Activated T-cell treated with anti-CD3 and anti-CD28 coated beads, Interleukin-2, amount 50 U/mL, for 24 hours (primary cell): ENCODE measurements around the gene LMBRD1.

Experiments
- DNase-seq: peaks from one replicate; pipeline ENCODE4 v3.0.0-alpha.2; 2020
- H3K27ac Mint-ChIP-seq: 2 replicates; pipeline ENCODE4 v1.8.0; 2020; ENCODE audit warnings: mild to moderate bottlenecking, mixed read lengths
- H3K27me3 Mint-ChIP-seq: 2 replicates; pipeline ENCODE4 v1.8.0; 2020; ENCODE audit warnings: mixed read lengths
- H3K36me3 Mint-ChIP-seq: 2 replicates; pipeline ENCODE4 v1.8.0; 2020; ENCODE audit warnings: low read depth, mixed read lengths
- H3K4me1 Mint-ChIP-seq: 2 replicates; pipeline ENCODE4 v1.8.0; 2020; ENCODE audit warnings: low read depth, mixed read lengths
- H3K4me3 Mint-ChIP-seq: 2 replicates; pipeline ENCODE4 v1.8.0; 2020; ENCODE audit warnings: mild to moderate bottlenecking, moderate library complexity, mixed read lengths
- H3K9me3 Mint-ChIP-seq: 2 replicates; pipeline ENCODE4 v1.8.0; 2020; ENCODE audit warnings: mixed read lengths

LMBRD1 gene

GRCh38 chr6:69735027-69735426 is 61.8 kb downstream of the LMBRD1 start:
- Mint-ChIP-seq H3K4me1 (no peaks in the 10 kb centered on the region), H3K36me3 (peaks cover 30% of the 10 kb centered on the region), H3K27ac (no peak overlapping the region), H3K4me3 (no peak overlapping the region), H3K9me3 (no peaks in the 10 kb centered on the region), H3K27me3 (no peaks in the 10 kb centered on the region)
- DNase-seq: no peak

- no peaks in the 10 kb centered on the region for H3K9me3 Mint-ChIP-seq
- no peaks in the 10 kb centered on the region for H3K27me3 Mint-ChIP-seq
- no peak overlapping the region for H3K4me3 Mint-ChIP-seq
- H3K27ac Mint-ChIP-seq: no peak overlapping the region
- no peak for DNase-seq
- peaks cover 19% of the 10 kb centered on the region for H3K36me3 Mint-ChIP-seq
- peaks cover 2% of the 10 kb centered on the region for H3K4me1 Mint-ChIP-seq
Measured at GRCh38 chr6:69732640-69733039, 64.2 kb downstream of the LMBRD1 start.

- Mint-ChIP-seq H3K9me3 (no peaks in the 10 kb centered on the region), H3K4me1 (peaks cover 2% of the 10 kb centered on the region), H3K27me3 (no peaks in the 10 kb centered on the region), H3K4me3 (no peak overlapping the region), H3K27ac (no peak overlapping the region), H3K36me3 (peaks cover 18% of the 10 kb centered on the region)
- DNase-seq: no peak
Measured at GRCh38 chr6:69732045-69732444, 64.8 kb downstream of the LMBRD1 start.

GRCh38 chr6:69729870-69730449 is 66.8 kb downstream of the LMBRD1 start:
- H3K4me1 Mint-ChIP-seq: peaks cover 5% of the 10 kb centered on the region
- peaks cover 8% of the 10 kb centered on the region for H3K9me3 Mint-ChIP-seq
- peaks cover 24% of the 10 kb centered on the region for H3K36me3 Mint-ChIP-seq
- no peak for DNase-seq
- H3K27ac Mint-ChIP-seq: no peak overlapping the region
- H3K4me3 Mint-ChIP-seq: no peak overlapping the region
- H3K27me3 Mint-ChIP-seq: no peaks in the 10 kb centered on the region

GRCh38 chr6:69722683-69723082 is 74.1 kb downstream of the LMBRD1 start:
- H3K36me3 Mint-ChIP-seq: peaks cover 67% of the 10 kb centered on the region
- H3K27ac Mint-ChIP-seq: no peak overlapping the region
- no peaks in the 10 kb centered on the region for H3K27me3 Mint-ChIP-seq
- H3K4me1 Mint-ChIP-seq: peaks cover 8% of the 10 kb centered on the region
- no peak for DNase-seq
- H3K4me3 Mint-ChIP-seq: no peak overlapping the region
- H3K9me3 Mint-ChIP-seq: peaks cover 10% of the 10 kb centered on the region

GRCh38 chr6:69719602-69720193 is 77.1 kb downstream of the LMBRD1 start:
- Mint-ChIP-seq H3K27ac (no peak overlapping the region), H3K27me3 (no peaks in the 10 kb centered on the region), H3K4me1 (peaks cover 6% of the 10 kb centered on the region), H3K4me3 (no peak overlapping the region), H3K36me3 (peaks cover 66% of the 10 kb centered on the region), H3K9me3 (peaks cover 2% of the 10 kb centered on the region)
- DNase-seq: no peak

- Mint-ChIP-seq H3K36me3 (peaks cover 49% of the 10 kb centered on the region), H3K27ac (no peak overlapping the region), H3K4me3 (no peak overlapping the region), H3K27me3 (no peaks in the 10 kb centered on the region), H3K4me1 (peaks cover 4% of the 10 kb centered on the region), H3K9me3 (no peaks in the 10 kb centered on the region)
- no peak for DNase-seq
Measured at GRCh38 chr6:69706724-69707123, 90.1 kb downstream of the LMBRD1 start.

GRCh38 chr6:69705954-69706353 is 90.9 kb downstream of the LMBRD1 start:
- H3K4me3 Mint-ChIP-seq: no peak overlapping the region
- no peaks in the 10 kb centered on the region for H3K9me3 Mint-ChIP-seq
- peaks cover 48% of the 10 kb centered on the region for H3K36me3 Mint-ChIP-seq
- no peak for DNase-seq
- no peak overlapping the region for H3K27ac Mint-ChIP-seq
- H3K4me1 Mint-ChIP-seq: peaks cover 1% of the 10 kb centered on the region
- no peaks in the 10 kb centered on the region for H3K27me3 Mint-ChIP-seq

GRCh38 chr6:69704916-69705315 is 91.9 kb downstream of the LMBRD1 start:
- no peak overlapping the region for H3K4me3 Mint-ChIP-seq
- H3K27me3 Mint-ChIP-seq: no peaks in the 10 kb centered on the region
- no peak for DNase-seq
- peaks cover 48% of the 10 kb centered on the region for H3K36me3 Mint-ChIP-seq
- no peaks in the 10 kb centered on the region for H3K4me1 Mint-ChIP-seq
- no peak overlapping the region for H3K27ac Mint-ChIP-seq
- H3K9me3 Mint-ChIP-seq: no peaks in the 10 kb centered on the region

- Mint-ChIP-seq H3K27ac (no peak overlapping the region), H3K4me1 (peaks cover 11% of the 10 kb centered on the region), H3K9me3 (no peaks in the 10 kb centered on the region), H3K36me3 (peaks cover 51% of the 10 kb centered on the region), H3K27me3 (no peaks in the 10 kb centered on the region), H3K4me3 (no peak overlapping the region)
- no peak for DNase-seq
Measured at GRCh38 chr6:69699655-69700054, 97.2 kb downstream of the LMBRD1 start.

- peaks cover 11% of the 10 kb centered on the region for H3K4me1 Mint-ChIP-seq
- H3K27me3 Mint-ChIP-seq: no peaks in the 10 kb centered on the region
- H3K27ac Mint-ChIP-seq: peak overlapping the region; percentile 57
- peaks cover 58% of the 10 kb centered on the region for H3K36me3 Mint-ChIP-seq
- no peak overlapping the region for H3K4me3 Mint-ChIP-seq
- no peak for DNase-seq
- no peaks in the 10 kb centered on the region for H3K9me3 Mint-ChIP-seq
Measured at GRCh38 chr6:69696273-69696672, 100.5 kb downstream of the LMBRD1 start.

- Mint-ChIP-seq H3K36me3 (peaks cover 55% of the 10 kb centered on the region), H3K27me3 (no peaks in the 10 kb centered on the region), H3K4me1 (peaks cover 11% of the 10 kb centered on the region), H3K4me3 (no peak overlapping the region), H3K9me3 (no peaks in the 10 kb centered on the region), H3K27ac (no peak overlapping the region)
- DNase-seq: no peak
Measured at GRCh38 chr6:69693762-69694161, 103.0 kb downstream of the LMBRD1 start.

GRCh38 chr6:69690986-69691385 is 105.8 kb downstream of the LMBRD1 start:
- H3K27ac Mint-ChIP-seq: no peak overlapping the region
- peaks cover 3% of the 10 kb centered on the region for H3K4me1 Mint-ChIP-seq
- H3K4me3 Mint-ChIP-seq: no peak overlapping the region
- H3K27me3 Mint-ChIP-seq: no peaks in the 10 kb centered on the region
- H3K9me3 Mint-ChIP-seq: no peaks in the 10 kb centered on the region
- H3K36me3 Mint-ChIP-seq: peaks cover 41% of the 10 kb centered on the region
- DNase-seq: no peak

GRCh38 chr6:69680302-69680701 is 116.5 kb downstream of the LMBRD1 start:
- no peaks in the 10 kb centered on the region for H3K9me3 Mint-ChIP-seq
- H3K4me3 Mint-ChIP-seq: no peak overlapping the region
- no peak overlapping the region for H3K27ac Mint-ChIP-seq
- H3K36me3 Mint-ChIP-seq: peaks cover 42% of the 10 kb centered on the region
- no peaks in the 10 kb centered on the region for H3K27me3 Mint-ChIP-seq
- peaks cover 6% of the 10 kb centered on the region for H3K4me1 Mint-ChIP-seq
- DNase-seq: no peak

- H3K9me3 Mint-ChIP-seq: no peaks in the 10 kb centered on the region
Measured at GRCh38 chr6:69673298-69673697, 123.5 kb downstream of the LMBRD1 start.

GRCh38 chr6:69668916-69669315 is 127.9 kb downstream of the LMBRD1 start:
- no peaks in the 10 kb centered on the region for H3K27me3 Mint-ChIP-seq
- H3K9me3 Mint-ChIP-seq: no peaks in the 10 kb centered on the region
- H3K4me3 Mint-ChIP-seq: no peak overlapping the region
- H3K36me3 Mint-ChIP-seq: peaks cover 32% of the 10 kb centered on the region
- H3K27ac Mint-ChIP-seq: no peak overlapping the region
- peaks cover 6% of the 10 kb centered on the region for H3K4me1 Mint-ChIP-seq
- no peak for DNase-seq

More at GRCh38 chr6:69673298-69673697, 123.5 kb downstream of the LMBRD1 start:
- no peaks in the 10 kb centered on the region for H3K4me1 Mint-ChIP-seq
- no peak overlapping the region for H3K27ac Mint-ChIP-seq
- DNase-seq: no peak
- H3K27me3 Mint-ChIP-seq: no peaks in the 10 kb centered on the region
- no peak overlapping the region for H3K4me3 Mint-ChIP-seq
- peaks cover 67% of the 10 kb centered on the region for H3K36me3 Mint-ChIP-seq
